CD4-positive, alpha-beta T cell (primary cell): ENCODE results near the gene C1orf185. TPM values are rescaled to one million over a fixed set of nuclear protein-coding genes. Genes with fewer than 3 reads are reported as not detected.

Experiments used
- ATAC-seq: fragments of 200-7000 bp; cut with Tn5 transposase; one replicate; pipeline ENCODE4 v1.10.0; 2022; ENCODE audit warnings: mild to moderate bottlenecking; ENCODE audit not compliant: poor library complexity
- CTCF ChIA-PET: fragments of 350-600 bp; sonication (Branson Sonifier 250); formaldehyde crosslinking; loops from one replicate; lab custom pipeline; 2021; ENCODE audit warnings: antibody characterized with exemption, inconsistent platforms; lab: Charles Lee
- POLR2A ChIA-PET: fragments of 350-600 bp; sonication (Branson Sonifier 250); formaldehyde crosslinking; loops from one replicate; lab custom pipeline; 2021; ENCODE audit warnings: antibody characterized with exemption, inconsistent platforms; lab: Charles Lee
- DNase-seq, 14 experiments: peaks; one replicate each; pipeline ENCODE4 v3.0.0-alpha.2; 2013 to 2020; ENCODE audit warnings: mixed read lengths in 2 of 14
- H3K27ac ChIP-seq, 2 donors: one replicate each; pipeline versions ENCODE4 v1.5.1 to v1.7.0; 2013; ENCODE audit warnings: low read length in 2 of 2, low read depth in 1 of 2, mild to moderate bottlenecking in 1 of 2
- H3K27me3 ChIP-seq, 2 experiments: 1 replicate in 1 of 2; 2 replicates in 1 of 2; pipeline versions ENCODE4 v1.6.1 to v1.7.0; 2013; ENCODE audit warnings: low read length in 2 of 2, control low read depth in 1 of 2, mild to moderate bottlenecking in 1 of 2, moderate library complexity in 1 of 2; ENCODE audit not compliant: insufficient read depth in 2 of 2, control insufficient read depth in 1 of 2
- H3K36me3 ChIP-seq: one replicate; pipeline ENCODE4 v1.6.1; 2013; ENCODE audit warnings: low read length, control low read depth; ENCODE audit not compliant: insufficient read depth
- H3K4me1 ChIP-seq: one replicate; pipeline ENCODE4 v1.6.1; 2013; ENCODE audit warnings: low read length, control low read depth; ENCODE audit not compliant: insufficient read depth
- H3K4me3 ChIP-seq: one replicate; pipeline ENCODE4 v1.5.1; 2013; ENCODE audit warnings: mild to moderate bottlenecking, low read length, moderate library complexity
- H3K9me3 ChIP-seq, 2 experiments: 1 replicate in 1 of 2; 2 replicates in 1 of 2; pipeline versions ENCODE4 v1.6.1 to v1.7.0; 2013; ENCODE audit warnings: low read length in 2 of 2, mild to moderate bottlenecking in 2 of 2, control low read depth in 1 of 2, moderate library complexity in 1 of 2; ENCODE audit not compliant: control insufficient read depth in 1 of 2, insufficient read depth in 1 of 2
- H3K27ac Mint-ChIP-seq: one replicate; pipeline ENCODE4 v1.8.0; 2020; ENCODE audit warnings: mixed read lengths
- H3K27me3 Mint-ChIP-seq: one replicate; pipeline ENCODE4 v1.8.0; 2021; ENCODE audit warnings: mixed read lengths
- H3K36me3 Mint-ChIP-seq: one replicate; pipeline ENCODE4 v1.8.0; 2021; ENCODE audit warnings: low read depth, mixed read lengths
- H3K4me1 Mint-ChIP-seq: one replicate; pipeline ENCODE4 v1.8.0; 2021; ENCODE audit warnings: low read depth, mixed read lengths
- H3K4me3 Mint-ChIP-seq: one replicate; pipeline ENCODE4 v1.8.0; 2020; ENCODE audit warnings: mild to moderate bottlenecking, mixed read lengths
- H3K9me3 Mint-ChIP-seq: one replicate; pipeline ENCODE4 v1.8.0; 2020; ENCODE audit warnings: mixed read lengths
- intact Hi-C, 2 experiments: fragments of 100-400 bp; cut with DNase I in 1 of 2; cut with micrococcal nuclease in 1 of 2; formaldehyde crosslinking; loops; one replicate each; pipeline versions ENCODE4 v1.15.1 to v1.9.0; 2023 to 2025; cut with DNase I, micrococcal nuclease
- total RNA-seq, 174 experiments: library from RNA in 2 of 174; stranded (reverse) in 2 of 174; gene quantifications; one replicate each; pipeline ENCODE4 v1.2.3 and lab custom pipeline; 2021 to 2026
- TF ChIP-seq, protein P1 (sequence below): fragments of 200-600 bp; IDR thresholded peaks from one replicate; pipeline ENCODE4 v1.8.0; 2022; ENCODE audit warnings: antibody characterized with exemption, mild to moderate bottlenecking

Gene C1orf185
- total RNA-seq, 2 experiments from 2014 or later, result not detected

DNA sequence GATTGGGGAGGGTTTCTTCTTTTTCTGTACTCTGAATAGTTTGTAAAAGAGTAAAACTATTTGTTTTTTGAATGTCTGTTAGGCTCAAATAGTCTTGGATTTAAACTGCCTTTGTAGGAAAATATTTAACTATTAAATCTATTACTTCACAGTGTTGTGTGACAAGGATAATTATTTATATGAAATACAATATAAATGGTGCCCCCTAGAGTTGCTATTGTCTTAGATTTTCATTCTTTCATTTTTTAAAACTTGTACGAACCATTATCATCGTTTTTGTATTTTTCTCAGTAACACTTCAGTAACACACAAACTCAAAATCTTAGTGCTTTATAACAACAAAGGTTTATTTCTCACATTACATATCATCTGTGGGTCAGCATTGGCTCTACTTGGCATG, 37.4 kb downstream of the C1orf185 start:
- CTCF ChIA-PET, result no interaction called here
- H3K27ac Mint-ChIP-seq, result no peak overlapping the region
- Histone ChIP-seq H3K27me3 (no peaks in the 10 kb centered on the region), H3K4me1 (no peaks in the 10 kb centered on the region), H3K27ac (no peak overlapping the region), H3K9me3 (peaks cover 0 to 4% of the 10 kb centered on the region in 2 experiments), H3K36me3 (no peaks in the 10 kb centered on the region), H3K4me3 (no peak overlapping the region)
- ATAC-seq (no peak), DNase-seq (no peak)
- no peaks in the 10 kb centered on the region for H3K4me1 Mint-ChIP-seq
- H3K27me3 Mint-ChIP-seq, result peaks cover 15% of the 10 kb centered on the region
- intact Hi-C loops, result no loop called here
- TF ChIP-seq, protein P1, sequence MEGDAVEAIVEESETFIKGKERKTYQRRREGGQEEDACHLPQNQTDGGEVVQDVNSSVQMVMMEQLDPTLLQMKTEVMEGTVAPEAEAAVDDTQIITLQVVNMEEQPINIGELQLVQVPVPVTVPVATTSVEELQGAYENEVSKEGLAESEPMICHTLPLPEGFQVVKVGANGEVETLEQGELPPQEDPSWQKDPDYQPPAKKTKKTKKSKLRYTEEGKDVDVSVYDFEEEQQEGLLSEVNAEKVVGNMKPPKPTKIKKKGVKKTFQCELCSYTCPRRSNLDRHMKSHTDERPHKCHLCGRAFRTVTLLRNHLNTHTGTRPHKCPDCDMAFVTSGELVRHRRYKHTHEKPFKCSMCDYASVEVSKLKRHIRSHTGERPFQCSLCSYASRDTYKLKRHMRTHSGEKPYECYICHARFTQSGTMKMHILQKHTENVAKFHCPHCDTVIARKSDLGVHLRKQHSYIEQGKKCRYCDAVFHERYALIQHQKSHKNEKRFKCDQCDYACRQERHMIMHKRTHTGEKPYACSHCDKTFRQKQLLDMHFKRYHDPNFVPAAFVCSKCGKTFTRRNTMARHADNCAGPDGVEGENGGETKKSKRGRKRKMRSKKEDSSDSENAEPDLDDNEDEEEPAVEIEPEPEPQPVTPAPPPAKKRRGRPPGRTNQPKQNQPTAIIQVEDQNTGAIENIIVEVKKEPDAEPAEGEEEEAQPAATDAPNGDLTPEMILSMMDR, result no peak
- H3K4me3 Mint-ChIP-seq, result no peak overlapping the region
- H3K9me3 Mint-ChIP-seq, result peaks cover 2% of the 10 kb centered on the region
- POLR2A ChIA-PET, result no interaction called here
- no peaks in the 10 kb centered on the region for H3K36me3 Mint-ChIP-seq

DNA sequence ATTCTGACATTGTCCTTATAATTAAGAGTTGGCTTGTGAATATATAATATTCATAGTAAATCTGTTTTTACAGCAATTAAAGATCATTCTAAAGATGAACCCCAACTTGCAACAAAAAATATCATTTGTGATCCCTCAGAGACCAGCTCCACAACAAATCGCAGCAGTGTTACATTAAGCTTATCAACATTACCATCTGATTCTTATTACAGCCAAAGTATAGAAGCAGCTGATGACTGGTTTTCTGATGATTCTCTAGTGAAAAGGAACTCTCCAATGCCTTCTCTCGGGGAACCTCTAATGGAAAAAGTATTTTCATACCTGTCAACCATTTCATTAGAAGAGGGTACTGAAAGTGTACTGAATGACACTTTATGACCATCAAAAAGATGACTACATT, 45.4 kb downstream of the C1orf185 start:
- Histone ChIP-seq H3K4me1 (no peaks in the 10 kb centered on the region), H3K27ac (no peak overlapping the region), H3K9me3 (no peaks in the 10 kb centered on the region), H3K36me3 (no peaks in the 10 kb centered on the region), H3K27me3 (no peaks in the 10 kb centered on the region), H3K4me3 (no peak overlapping the region)
- no peaks in the 10 kb centered on the region for H3K9me3 Mint-ChIP-seq
- H3K27me3 Mint-ChIP-seq, result peaks cover 20% of the 10 kb centered on the region
- TF ChIP-seq, protein P1, result no peak
- H3K4me3 Mint-ChIP-seq, result no peak overlapping the region
- ChIA-PET CTCF (no interaction called here), POLR2A (no interaction called here)
- no peaks in the 10 kb centered on the region for H3K4me1 Mint-ChIP-seq
- DNase-seq, result no peak
- no peaks in the 10 kb centered on the region for H3K36me3 Mint-ChIP-seq
- intact Hi-C loops, result no loop called here
- ATAC-seq, result no peak
- H3K27ac Mint-ChIP-seq, result no peak overlapping the region

DNA sequence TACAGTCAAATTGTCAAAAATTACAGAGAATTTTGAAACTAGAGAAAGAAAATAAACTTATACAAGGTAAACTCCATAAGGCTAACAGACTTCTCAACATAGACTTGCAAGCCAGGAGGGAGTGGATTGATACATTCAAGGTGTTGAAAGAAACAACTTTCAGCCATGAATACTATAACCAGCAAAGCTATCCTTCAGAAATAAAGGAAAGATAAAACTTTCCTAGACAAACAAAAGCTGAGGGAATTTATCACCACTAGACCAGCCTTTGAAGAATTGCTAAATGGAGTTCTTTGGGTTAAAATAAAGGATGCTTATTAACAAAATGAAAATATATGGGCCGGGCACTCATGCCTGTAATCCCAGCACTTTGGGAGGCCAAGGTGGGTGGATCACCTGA, 52.7 kb downstream of the C1orf185 start:
- H3K4me3 ChIP-seq, result no peak overlapping the region
- Mint-ChIP-seq H3K27ac (no peak overlapping the region), H3K36me3 (no peaks in the 10 kb centered on the region), H3K4me1 (no peaks in the 10 kb centered on the region), H3K9me3 (peaks cover 4% of the 10 kb centered on the region), H3K27me3 (peaks cover 11% of the 10 kb centered on the region), H3K4me3 (no peak overlapping the region)
- POLR2A ChIA-PET, result no interaction called here
- CTCF ChIA-PET, result no interaction called here
- H3K36me3 ChIP-seq, result no peaks in the 10 kb centered on the region
- H3K4me1 ChIP-seq, result no peaks in the 10 kb centered on the region
- DNase-seq (no peak), ATAC-seq (no peak)
- TF ChIP-seq, protein P1, result no peak
- intact Hi-C loops, result no loop called here
- no peaks in the 10 kb centered on the region for H3K27me3 ChIP-seq
- peaks cover 7 to 17% of the 10 kb centered on the region in 2 experiments for H3K9me3 ChIP-seq
- no peak overlapping the region for H3K27ac ChIP-seq
